Measurements from ENCODE around the gene KMT2C.
"Not testable (repeated sequence)": the region's sequence is repeated elsewhere in the genome, so short reads cannot be mapped to it uniquely, and the experiment has no call there.

KMT2C gene

DNA sequence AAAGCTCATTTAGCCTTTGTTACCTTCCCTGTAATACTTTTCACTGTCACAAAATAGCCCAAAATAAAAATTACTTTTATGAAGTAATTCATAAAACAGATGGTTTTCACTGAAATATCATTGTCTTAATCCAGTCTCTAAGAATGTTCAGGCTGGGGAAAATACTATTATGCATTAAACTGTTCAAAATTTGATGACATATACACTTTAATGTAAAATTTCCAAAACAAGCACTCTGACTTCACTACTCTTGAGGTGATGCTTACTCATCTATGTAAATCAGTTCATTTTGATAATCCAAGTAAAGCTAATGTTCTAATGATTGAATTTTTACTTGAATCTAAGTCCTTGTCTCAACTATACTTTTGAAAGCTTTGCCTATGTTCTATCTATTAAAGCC is 127.9 kb downstream of the KMT2C start:
- no peak for DNase-seq (ENCODE audit: low spot score)

DNA sequence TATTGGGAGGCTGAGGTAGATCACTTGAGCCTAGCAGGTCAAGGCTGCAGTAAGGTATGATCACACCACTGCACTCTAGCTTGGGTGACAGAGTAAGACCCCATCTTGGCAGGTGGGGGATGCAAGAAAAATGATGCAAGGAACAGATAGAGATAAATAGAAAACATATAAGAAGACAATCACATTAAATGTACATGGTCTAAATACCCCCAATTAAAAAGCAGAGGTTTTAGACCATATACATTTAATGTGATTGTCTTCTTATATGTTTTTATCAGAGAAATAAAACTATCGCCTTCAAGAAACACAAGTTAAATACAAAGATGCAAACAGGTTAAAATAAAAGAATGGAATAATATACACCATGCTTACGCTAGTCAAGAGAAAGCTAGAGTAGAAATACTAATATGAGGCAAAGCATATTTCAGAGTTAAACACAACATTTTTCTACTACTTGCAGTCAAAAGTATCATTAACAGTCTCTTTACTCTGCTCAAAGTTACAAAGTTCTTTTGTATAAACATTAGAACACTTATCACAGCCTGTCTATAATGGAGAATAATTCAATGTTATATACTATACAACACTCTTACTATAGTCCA is 136.2 kb downstream of the KMT2C start:
- DNase-seq (ENCODE audit: low spot score) = not testable (repeated sequence)

GRCh38 chr7:152292897-152293296 is 142.9 kb downstream of the KMT2C start:
- DNase-seq (ENCODE audit: low spot score) = no peak

GRCh38 chr7:152286972-152287371 is 148.8 kb downstream of the KMT2C start:
- DNase-seq (ENCODE audit: low spot score) = not testable (repeated sequence)

- not testable (repeated sequence) for DNase-seq (ENCODE audit: low spot score)
Measured at GRCh38 chr7:152286219-152286618, 149.6 kb downstream of the KMT2C start.

GRCh38 chr7:152284998-152285397 is 150.8 kb downstream of the KMT2C start:
- DNase-seq (ENCODE audit: low spot score) = not testable (repeated sequence)

GRCh38 chr7:152277687-152278086 is 158.1 kb downstream of the KMT2C start:
- DNase-seq (ENCODE audit: low spot score) = not testable (repeated sequence)

GRCh38 chr7:152270427-152270826 is 165.4 kb downstream of the KMT2C start:
- not testable (repeated sequence) for DNase-seq (ENCODE audit: low spot score)

DNA sequence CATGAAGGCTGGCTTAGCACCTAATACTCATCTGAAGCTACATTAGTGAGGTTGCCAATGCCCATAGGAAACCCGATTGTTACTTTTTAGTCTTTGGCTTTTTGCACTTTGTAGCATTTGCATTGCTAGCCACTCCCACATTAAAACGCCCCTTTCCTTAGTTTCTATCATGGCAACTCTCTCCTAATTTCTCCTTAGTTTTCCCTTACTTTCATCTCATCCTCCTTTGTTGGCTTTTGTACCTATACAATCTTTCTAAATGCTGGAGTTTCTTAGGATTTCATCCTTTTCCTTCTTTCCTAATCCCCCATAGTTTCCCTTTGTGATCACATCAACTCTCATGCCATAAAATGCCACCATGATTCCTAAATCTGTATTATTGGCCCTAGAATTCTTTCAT is 168.9 kb downstream of the KMT2C start:
- not testable (repeated sequence) for DNase-seq (ENCODE audit: low spot score)

GRCh38 chr7:152264915-152265314 is 170.9 kb downstream of the KMT2C start:
- not testable (repeated sequence) for DNase-seq (ENCODE audit: low spot score)

DNA sequence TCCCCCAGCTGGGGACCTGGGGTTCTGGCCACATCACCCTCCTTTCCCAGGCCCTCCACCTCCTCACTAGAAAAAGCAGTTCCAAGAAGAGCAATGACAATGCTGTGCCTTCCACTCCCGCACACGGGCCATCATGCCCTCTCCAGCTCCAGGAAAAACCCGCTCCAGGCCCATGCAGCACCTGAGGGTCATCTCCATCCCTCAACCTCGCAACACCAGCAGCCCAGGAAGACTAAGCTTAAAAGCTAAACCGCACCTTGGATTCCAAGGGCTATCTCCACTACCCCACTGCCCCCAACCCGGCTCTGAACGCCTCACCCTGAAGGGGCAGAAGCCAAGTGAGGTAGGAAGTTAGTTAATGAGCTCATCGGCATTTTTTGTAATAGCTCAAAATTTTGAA is 173.7 kb downstream of the KMT2C start:
- not testable (repeated sequence) for DNase-seq (ENCODE audit: low spot score)

DNA sequence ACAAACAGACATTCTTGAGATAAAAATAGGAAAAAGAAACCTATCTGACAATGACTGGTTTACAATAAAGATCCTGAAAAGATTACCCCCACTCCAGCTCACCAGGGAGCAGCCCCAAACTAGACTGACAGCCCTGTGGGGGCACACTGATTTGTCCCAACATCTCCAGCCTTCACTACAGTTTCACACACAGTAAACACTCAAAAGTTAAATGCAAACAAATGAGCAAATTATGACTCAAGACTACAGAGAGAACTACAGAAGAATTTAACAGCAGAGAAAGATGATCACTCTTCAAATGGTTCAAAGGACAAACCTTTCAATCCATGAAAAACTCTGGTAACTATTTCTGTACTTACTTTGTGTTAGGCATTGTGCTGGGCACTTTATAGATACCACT is 176.2 kb downstream of the KMT2C start:
- DNase-seq (ENCODE audit: low spot score) = not testable (repeated sequence)

- DNase-seq (ENCODE audit: low spot score) = not testable (repeated sequence)
Measured at GRCh38 chr7:152247851-152248250, 188.0 kb downstream of the KMT2C start.

- not testable (repeated sequence) for DNase-seq (ENCODE audit: low spot score)
Measured at GRCh38 chr7:152245417-152245816, 190.4 kb downstream of the KMT2C start.

DNA sequence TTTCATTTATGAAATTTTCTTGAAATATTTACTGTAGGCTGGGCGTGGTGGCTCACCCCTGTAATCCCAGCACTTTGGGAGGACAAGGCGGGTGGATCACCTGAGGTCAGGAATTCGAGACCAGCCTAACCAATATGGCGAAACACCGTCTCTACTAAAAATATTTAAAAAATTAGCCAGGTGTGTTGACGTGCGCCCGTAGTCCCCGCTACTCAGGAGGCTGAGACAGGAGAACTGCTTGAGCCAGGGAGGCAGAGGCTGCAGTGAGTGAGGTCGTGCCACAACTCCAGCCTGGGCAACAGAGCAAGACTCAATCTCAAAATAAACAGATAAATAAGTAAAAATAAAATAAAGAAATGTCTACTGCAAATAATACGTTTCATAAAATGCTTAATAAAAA is 192.3 kb downstream of the KMT2C start:
- DNase-seq (ENCODE audit: low spot score) = not testable (repeated sequence)

GRCh38 chr7:152241301-152241700 is 194.5 kb downstream of the KMT2C start:
- not testable (repeated sequence) for DNase-seq (ENCODE audit: low spot score)

GRCh38 chr7:152236306-152236705 is 199.5 kb downstream of the KMT2C start:
- DNase-seq (ENCODE audit: low spot score) = not testable (repeated sequence)

DNA sequence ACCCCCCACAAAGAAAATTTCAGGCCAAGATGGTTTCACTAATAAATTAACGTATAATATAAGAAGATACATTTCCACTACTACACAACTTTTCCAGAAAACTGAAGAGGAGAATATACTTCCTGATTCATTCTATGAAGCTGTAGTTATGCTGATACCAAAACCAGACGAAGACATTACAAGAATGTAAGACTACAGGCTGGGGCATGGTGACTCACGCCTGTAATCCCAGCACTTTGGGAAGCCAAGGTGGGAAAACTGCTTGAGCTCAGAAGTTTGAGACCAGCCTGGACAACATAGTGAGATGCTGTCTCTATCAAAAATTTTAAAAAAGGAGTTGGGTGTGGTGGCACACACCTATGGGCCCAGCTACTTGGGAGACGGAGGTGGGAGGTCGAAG is 201.4 kb downstream of the KMT2C start:
- not testable (repeated sequence) for DNase-seq (ENCODE audit: low spot score)

DNA sequence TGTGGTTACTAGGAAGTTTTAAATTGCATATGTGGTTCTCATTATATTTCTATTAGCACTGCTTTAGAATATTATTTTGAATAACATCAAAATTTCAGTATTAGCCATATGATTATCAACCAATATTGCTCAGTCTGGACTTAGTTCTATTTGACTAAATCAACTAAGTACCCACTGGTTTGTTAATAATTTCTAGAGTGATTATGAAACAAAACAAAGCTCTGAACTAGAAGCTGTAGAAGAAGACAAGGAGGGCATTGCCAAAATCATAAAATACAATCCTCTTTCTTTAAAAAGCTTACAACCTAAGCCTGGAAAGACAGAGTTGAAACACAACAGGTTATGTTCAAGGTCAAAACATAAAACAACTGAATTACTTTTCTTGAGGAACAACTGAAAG is 204.7 kb downstream of the KMT2C start:
- no peak for DNase-seq (ENCODE audit: low spot score)

DNA sequence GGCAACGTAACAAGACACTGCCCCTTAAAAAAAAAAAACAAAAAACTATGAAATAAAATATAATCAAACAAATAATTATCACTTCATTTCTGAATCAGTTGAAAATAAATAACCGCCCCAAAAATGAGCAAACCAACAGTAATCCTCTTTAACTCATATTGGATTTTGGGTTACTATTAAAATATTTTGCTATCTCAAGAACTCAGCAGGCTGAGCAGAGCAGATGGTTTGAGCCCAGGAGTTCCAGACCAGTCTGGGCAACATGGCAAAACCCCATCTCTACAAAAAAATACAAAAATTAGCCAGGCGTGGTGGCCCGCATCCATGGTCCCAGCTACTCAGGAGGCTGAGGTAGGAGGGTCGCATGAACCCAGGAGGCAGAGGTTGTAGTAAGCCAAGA is 216.2 kb downstream of the KMT2C start:
- not testable (repeated sequence) for DNase-seq (ENCODE audit: low spot score)

DNA sequence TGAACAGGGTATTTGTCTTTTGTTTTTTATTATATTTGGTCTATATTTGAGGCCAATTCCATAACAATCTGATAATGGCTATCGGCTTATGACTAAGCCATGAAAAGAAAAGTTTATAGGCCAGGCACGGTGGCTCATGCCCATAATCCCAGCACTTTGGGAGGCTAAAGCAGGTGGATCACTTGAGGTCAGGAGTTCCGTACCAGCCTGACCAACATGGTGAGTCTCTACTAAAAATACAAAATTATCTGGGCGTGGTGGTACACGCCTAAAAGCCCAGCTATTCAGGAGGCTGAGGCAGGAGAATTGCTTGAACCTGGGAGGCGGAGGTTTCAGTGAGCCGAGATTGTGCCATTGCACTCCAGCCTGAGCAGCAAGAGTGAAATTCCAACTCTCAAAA is 227.0 kb downstream of the KMT2C start:
- not testable (repeated sequence) for DNase-seq (ENCODE audit: low spot score)

DNA sequence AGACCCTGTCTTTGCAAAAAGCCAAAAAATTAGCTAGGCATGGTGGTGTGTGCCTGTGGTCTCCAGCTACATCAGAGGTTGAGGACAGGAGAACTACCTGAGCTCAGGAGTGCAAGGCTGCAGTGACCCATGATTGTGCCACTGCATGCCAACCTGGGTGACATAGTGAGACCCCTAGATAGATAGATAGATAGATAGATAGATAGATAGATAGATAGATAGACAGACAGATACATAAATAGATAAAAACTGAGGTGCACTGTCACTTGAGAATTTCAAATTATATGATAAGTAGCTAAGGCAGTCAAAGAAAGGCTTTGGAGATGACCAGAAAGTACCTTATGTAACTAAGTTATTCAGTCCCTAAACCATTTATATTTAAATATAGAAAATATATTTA is 231.4 kb downstream of the KMT2C start:
- DNase-seq (ENCODE audit: low spot score) = not testable (repeated sequence)

- no peak for DNase-seq (ENCODE audit: low spot score)
Measured at GRCh38 chr7:152203095-152203494, 232.7 kb downstream of the KMT2C start.

GRCh38 chr7:152202056-152202455 is 233.7 kb downstream of the KMT2C start:
- no peak for DNase-seq (ENCODE audit: low spot score)
